ENCODE results near the gene NR2C2AP.

Gene NR2C2AP

GRCh38 chr19:19217099-19217498 lies 13.9 kb upstream of the NR2C2AP start:
- H3K9ac ChIP-seq (ENCODE audit: low read length in 5 of 5), result no peak overlapping the region
- H3K4me1 ChIP-seq (ENCODE audit: control insufficient read depth in 5 of 5, insufficient read depth in 5 of 5, low read length in 5 of 5), result no peaks in the 10 kb centered on the region
- H3K4me3 ChIP-seq (ENCODE audit: low read depth in 1 of 5, low read length in 5 of 5), result no peak overlapping the region
- H3K36me3 ChIP-seq (ENCODE audit: control insufficient read depth in 5 of 5, insufficient read depth in 5 of 5, low read length in 5 of 5), result no peaks in the 10 kb centered on the region
- no peak overlapping the region for H3K27ac ChIP-seq (ENCODE audit: low read depth, low read length)
- peaks cover 0 to 5% (median 2%) of the 10 kb centered on the region in 5 donors for H3K9me3 ChIP-seq (ENCODE audit: control insufficient read depth in 5 of 5, low read length in 5 of 5)
- peaks cover 10 to 39% (median 27%) of the 10 kb centered on the region in 5 donors for H3K27me3 ChIP-seq (ENCODE audit: control insufficient read depth in 5 of 5, insufficient read depth in 4 of 5, low read length in 5 of 5)

- no peaks in the 10 kb centered on the region for H3K36me3 ChIP-seq (ENCODE audit: control insufficient read depth in 5 of 5, insufficient read depth in 5 of 5, low read length in 5 of 5)
- no peaks in the 10 kb centered on the region for H3K4me1 ChIP-seq (ENCODE audit: control insufficient read depth in 5 of 5, insufficient read depth in 5 of 5, low read length in 5 of 5)
- H3K27ac ChIP-seq (ENCODE audit: low read depth, low read length), result no peak overlapping the region
- H3K9ac ChIP-seq (ENCODE audit: low read length in 5 of 5), result no peak overlapping the region
- H3K27me3 ChIP-seq (ENCODE audit: control insufficient read depth in 5 of 5, insufficient read depth in 4 of 5, low read length in 5 of 5), result peaks cover 20 to 50% (median 37%) of the 10 kb centered on the region in 5 donors
- peaks cover 0 to 5% (median 2%) of the 10 kb centered on the region in 5 donors for H3K9me3 ChIP-seq (ENCODE audit: control insufficient read depth in 5 of 5, low read length in 5 of 5)
- no peak overlapping the region for H3K4me3 ChIP-seq (ENCODE audit: low read depth in 1 of 5, low read length in 5 of 5)
Measured at GRCh38 chr19:19215792-19216191, 12.6 kb upstream of the NR2C2AP start.

GRCh38 chr19:19214892-19215291 lies 11.7 kb upstream of the NR2C2AP start:
- Histone ChIP-seq H3K36me3 (ENCODE audit: control insufficient read depth in 5 of 5, insufficient read depth in 5 of 5, low read length in 5 of 5) (no peaks in the 10 kb centered on the region), H3K4me1 (ENCODE audit: control insufficient read depth in 5 of 5, insufficient read depth in 5 of 5, low read length in 5 of 5) (no peaks in the 10 kb centered on the region), H3K9ac (ENCODE audit: low read length in 5 of 5) (no peak overlapping the region), H3K4me3 (ENCODE audit: low read depth in 1 of 5, low read length in 5 of 5) (no peak overlapping the region), H3K27ac (ENCODE audit: low read depth, low read length) (no peak overlapping the region), H3K9me3 (ENCODE audit: control insufficient read depth in 5 of 5, low read length in 5 of 5) (peaks cover 0 to 5% (median 2%) of the 10 kb centered on the region in 5 donors), H3K27me3 (ENCODE audit: control insufficient read depth in 5 of 5, insufficient read depth in 4 of 5, low read length in 5 of 5) (peaks cover 20 to 50% (median 40%) of the 10 kb centered on the region in 5 donors)

- Histone ChIP-seq H3K9ac (ENCODE audit: low read length in 5 of 5) (no peak overlapping the region), H3K4me3 (ENCODE audit: low read depth in 1 of 5, low read length in 5 of 5) (no peak overlapping the region), H3K4me1 (ENCODE audit: control insufficient read depth in 5 of 5, insufficient read depth in 5 of 5, low read length in 5 of 5) (no peaks in the 10 kb centered on the region), H3K9me3 (ENCODE audit: control insufficient read depth in 5 of 5, low read length in 5 of 5) (peaks cover 0 to 5% (median 2%) of the 10 kb centered on the region in 5 donors), H3K27me3 (ENCODE audit: control insufficient read depth in 5 of 5, insufficient read depth in 4 of 5, low read length in 5 of 5) (peaks cover 20 to 54% (median 40%) of the 10 kb centered on the region in 5 donors), H3K27ac (ENCODE audit: low read depth, low read length) (no peak overlapping the region), H3K36me3 (ENCODE audit: control insufficient read depth in 5 of 5, insufficient read depth in 5 of 5, low read length in 5 of 5) (no peaks in the 10 kb centered on the region)
Measured at GRCh38 chr19:19214159-19214490, 10.9 kb upstream of the NR2C2AP start.

- no peaks in the 10 kb centered on the region for H3K36me3 ChIP-seq (ENCODE audit: control insufficient read depth in 5 of 5, insufficient read depth in 5 of 5, low read length in 5 of 5)
- no peaks in the 10 kb centered on the region for H3K4me1 ChIP-seq (ENCODE audit: control insufficient read depth in 5 of 5, insufficient read depth in 5 of 5, low read length in 5 of 5)
- H3K27me3 ChIP-seq (ENCODE audit: control insufficient read depth in 5 of 5, insufficient read depth in 4 of 5, low read length in 5 of 5), result peaks cover 20 to 54% (median 38%) of the 10 kb centered on the region in 5 donors
- H3K27ac ChIP-seq (ENCODE audit: low read depth, low read length), result no peak overlapping the region
- H3K9me3 ChIP-seq (ENCODE audit: control insufficient read depth in 5 of 5, low read length in 5 of 5), result peaks cover 0 to 5% (median 2%) of the 10 kb centered on the region in 5 donors
- H3K9ac ChIP-seq (ENCODE audit: low read length in 5 of 5), result no peak overlapping the region
- no peak overlapping the region for H3K4me3 ChIP-seq (ENCODE audit: low read depth in 1 of 5, low read length in 5 of 5)
Measured at GRCh38 chr19:19213426-19214158, 10.4 kb upstream of the NR2C2AP start.

GRCh38 chr19:19212916-19213315 lies 9.7 kb upstream of the NR2C2AP start:
- Histone ChIP-seq H3K4me1 (ENCODE audit: control insufficient read depth in 5 of 5, insufficient read depth in 5 of 5, low read length in 5 of 5) (no peaks in the 10 kb centered on the region), H3K36me3 (ENCODE audit: control insufficient read depth in 5 of 5, insufficient read depth in 5 of 5, low read length in 5 of 5) (no peaks in the 10 kb centered on the region), H3K9me3 (ENCODE audit: control insufficient read depth in 5 of 5, low read length in 5 of 5) (peaks cover 0 to 5% (median 2%) of the 10 kb centered on the region in 5 donors), H3K27me3 (ENCODE audit: control insufficient read depth in 5 of 5, insufficient read depth in 4 of 5, low read length in 5 of 5) (peaks cover 20 to 54% (median 40%) of the 10 kb centered on the region in 5 donors), H3K4me3 (ENCODE audit: low read depth in 1 of 5, low read length in 5 of 5) (no peak overlapping the region), H3K27ac (ENCODE audit: low read depth, low read length) (no peak overlapping the region), H3K9ac (ENCODE audit: low read length in 5 of 5) (no peak overlapping the region)

GRCh38 chr19:19211499-19212420 lies 8.5 kb upstream of the NR2C2AP start, which contains the start of gene NCAN:
NCAN (plus strand) TSS chr19:19211958; CDS start chr19:19216954, 4,996 bp downstream.
- Histone ChIP-seq H3K27me3 (ENCODE audit: control insufficient read depth in 5 of 5, insufficient read depth in 4 of 5, low read length in 5 of 5) (peaks cover 20 to 62% (median 48%) of the 10 kb centered on the region in 5 donors), H3K27ac (ENCODE audit: low read depth, low read length) (no peak within 1 kb of the TSS), H3K36me3 (ENCODE audit: control insufficient read depth in 5 of 5, insufficient read depth in 5 of 5, low read length in 5 of 5) (no peaks in the 10 kb centered on the region), H3K9ac (ENCODE audit: low read length in 5 of 5) (no peak within 1 kb of the TSS), H3K4me1 (ENCODE audit: control insufficient read depth in 5 of 5, insufficient read depth in 5 of 5, low read length in 5 of 5) (no peaks in the 10 kb centered on the region), H3K9me3 (ENCODE audit: control insufficient read depth in 5 of 5, low read length in 5 of 5) (peaks cover 0 to 2% (median 0%) of the 10 kb centered on the region in 5 donors), H3K4me3 (ENCODE audit: low read depth in 1 of 5, low read length in 5 of 5) (no peak within 1 kb of the TSS)

- no peaks in the 10 kb centered on the region for H3K4me1 ChIP-seq (ENCODE audit: control insufficient read depth in 5 of 5, insufficient read depth in 5 of 5, low read length in 5 of 5)
Measured at GRCh38 chr19:19209372-19209771, 6.2 kb upstream of the NR2C2AP start.

GRCh38 chr19:19207637-19208572 lies 4.7 kb upstream of the NR2C2AP start:
- Histone ChIP-seq H3K27ac (ENCODE audit: low read depth, low read length) (no peak overlapping the region), H3K4me3 (ENCODE audit: low read depth in 1 of 5, low read length in 5 of 5) (no peak overlapping the region), H3K36me3 (ENCODE audit: control insufficient read depth in 5 of 5, insufficient read depth in 5 of 5, low read length in 5 of 5) (no peaks in the 10 kb centered on the region), H3K4me1 (ENCODE audit: control insufficient read depth in 5 of 5, insufficient read depth in 5 of 5, low read length in 5 of 5) (peaks cover 0 to 5% (median 2%) of the 10 kb centered on the region in 5 donors), H3K27me3 (ENCODE audit: control insufficient read depth in 5 of 5, insufficient read depth in 4 of 5, low read length in 5 of 5) (peaks cover 17 to 40% (median 29%) of the 10 kb centered on the region in 5 donors), H3K9me3 (ENCODE audit: control insufficient read depth in 5 of 5, low read length in 5 of 5) (no peaks in the 10 kb centered on the region), H3K9ac (ENCODE audit: low read length in 5 of 5) (no peak overlapping the region)

More at GRCh38 chr19:19209372-19209771, 6.2 kb upstream of the NR2C2AP start:
- H3K9me3 ChIP-seq (ENCODE audit: control insufficient read depth in 5 of 5, low read length in 5 of 5), result peaks cover 0 to 2% (median 0%) of the 10 kb centered on the region in 5 donors
- H3K27ac ChIP-seq (ENCODE audit: low read depth, low read length), result no peak overlapping the region
- no peaks in the 10 kb centered on the region for H3K36me3 ChIP-seq (ENCODE audit: control insufficient read depth in 5 of 5, insufficient read depth in 5 of 5, low read length in 5 of 5)
- no peak overlapping the region for H3K9ac ChIP-seq (ENCODE audit: low read length in 5 of 5)
- H3K27me3 ChIP-seq (ENCODE audit: control insufficient read depth in 5 of 5, insufficient read depth in 4 of 5, low read length in 5 of 5), result peaks cover 20 to 54% (median 44%) of the 10 kb centered on the region in 5 donors
- H3K4me3 ChIP-seq (ENCODE audit: low read depth in 1 of 5, low read length in 5 of 5), result no peak overlapping the region
